HL-60/S4 treated with retinoic acid at 250 ng/mL for 4 days and 3 days (cell line): ENCODE results near the gene RAD23A.
"Not testable (repeated sequence)": the region's sequence is repeated elsewhere in the genome, so short reads cannot be mapped to it uniquely, and the experiment has no call there.

Source experiments
- in situ Hi-C: fragments of 300-500 bp; cut with MboI; formaldehyde crosslinking; loops from 2 replicates; pipeline ENCODE4 v1.7.0; 2022; ENCODE audit warnings: low sequenced_read_pairs

The RAD23A gene

DNA sequence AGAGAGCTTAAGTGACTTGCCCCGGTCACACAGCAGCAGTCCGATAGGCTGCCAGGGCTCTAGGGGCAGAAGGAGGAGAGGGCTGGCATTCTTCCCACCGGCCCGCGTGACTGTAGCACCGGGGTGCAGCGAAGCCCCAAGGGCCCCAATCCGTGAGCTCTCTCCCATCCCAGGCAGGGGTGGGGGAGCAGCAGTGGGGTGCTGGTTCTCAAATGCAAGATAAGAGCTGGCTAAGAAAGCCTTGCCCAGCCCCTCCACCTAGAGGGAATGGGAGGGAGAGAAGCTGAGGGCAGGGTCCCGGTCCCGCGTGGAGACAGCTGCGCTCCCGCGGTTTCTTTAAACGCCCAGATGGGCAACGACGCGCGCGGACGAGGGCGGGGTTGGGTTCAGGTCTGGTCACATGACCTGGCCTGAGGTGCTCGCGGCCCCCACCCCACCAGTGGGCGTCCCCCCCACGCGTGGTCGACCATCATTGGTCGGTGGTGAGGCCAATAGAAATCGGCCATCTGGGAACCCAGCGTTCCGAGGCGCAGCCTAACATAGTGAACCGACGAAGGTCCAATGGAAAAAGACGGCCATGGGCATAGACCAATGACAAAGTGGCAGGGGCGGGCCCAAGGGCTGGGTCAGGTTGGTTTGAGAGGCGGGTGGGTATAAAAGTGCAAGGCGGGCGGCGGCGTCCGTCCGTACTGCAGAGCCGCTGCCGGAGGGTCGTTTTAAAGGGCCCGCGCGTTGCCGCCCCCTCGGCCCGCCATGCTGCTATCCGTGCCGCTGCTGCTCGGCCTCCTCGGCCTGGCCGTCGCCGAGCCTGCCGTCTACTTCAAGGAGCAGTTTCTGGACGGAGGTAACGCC, 7.5 kb upstream of the RAD23A start, which contains the start of gene CALR:
Gene CALR, plus strand, starts transcription at position 683 of the 852 bp plus-strand sequence. Its CDS starts 71 bp downstream, at position 754.
- in situ Hi-C loops: no loop called here

DNA sequence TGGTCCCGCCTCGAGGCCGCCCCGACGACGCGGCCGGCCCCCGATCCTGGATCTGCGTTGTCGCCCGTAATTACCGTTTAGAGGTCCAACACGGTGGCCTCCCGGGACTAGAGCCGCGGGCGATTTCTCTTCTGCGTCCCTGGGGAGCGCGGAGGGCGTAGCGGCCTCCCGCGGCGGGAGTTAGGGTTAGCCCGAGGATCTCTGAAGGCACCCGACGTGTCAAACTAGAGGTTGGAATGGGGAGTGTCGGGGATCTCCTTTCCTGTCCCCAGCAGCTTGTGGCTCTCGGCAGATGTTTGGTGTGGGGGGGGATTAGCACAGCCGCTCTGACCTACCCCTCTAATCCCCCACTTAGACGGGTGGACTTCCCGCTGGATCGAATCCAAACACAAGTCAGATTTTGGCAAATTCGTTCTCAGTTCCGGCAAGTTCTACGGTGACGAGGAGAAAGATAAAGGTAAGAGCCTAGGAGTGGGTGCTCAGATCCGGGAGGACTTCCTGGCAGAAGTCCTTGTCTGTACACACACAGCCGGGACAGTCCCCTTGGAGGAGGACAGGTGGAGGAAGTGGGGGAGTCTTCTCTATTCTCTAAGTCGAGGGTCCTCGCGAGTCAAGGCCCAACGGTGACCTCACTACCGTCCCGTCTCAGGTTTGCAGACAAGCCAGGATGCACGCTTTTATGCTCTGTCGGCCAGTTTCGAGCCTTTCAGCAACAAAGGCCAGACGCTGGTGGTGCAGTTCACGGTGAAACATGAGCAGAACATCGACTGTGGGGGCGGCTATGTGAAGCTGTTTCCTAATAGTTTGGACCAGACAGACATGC, 6.7 kb upstream of the RAD23A start:
- in situ Hi-C loops: no loop called here

DNA sequence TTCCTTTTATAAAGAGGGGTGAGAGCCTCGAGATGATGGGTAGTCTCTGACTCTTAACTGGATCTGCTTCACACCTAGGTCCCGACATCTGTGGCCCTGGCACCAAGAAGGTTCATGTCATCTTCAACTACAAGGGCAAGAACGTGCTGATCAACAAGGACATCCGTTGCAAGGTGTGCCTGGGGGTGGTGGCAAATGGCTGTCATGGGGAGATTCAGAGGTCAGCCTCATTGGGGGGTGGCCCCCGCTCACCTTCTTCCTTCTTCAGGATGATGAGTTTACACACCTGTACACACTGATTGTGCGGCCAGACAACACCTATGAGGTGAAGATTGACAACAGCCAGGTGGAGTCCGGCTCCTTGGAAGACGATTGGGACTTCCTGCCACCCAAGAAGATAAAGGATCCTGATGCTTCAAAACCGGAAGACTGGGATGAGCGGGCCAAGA, 5.7 kb upstream of the RAD23A start:
- in situ Hi-C loops: no loop called here

- in situ Hi-C loops: no loop called here
Measured at GRCh38 chr19:12940897-12941296, 4.8 kb upstream of the RAD23A start.

- in situ Hi-C loops: no loop called here
Measured at GRCh38 chr19:12943437-12944044, 2.1 kb upstream of the RAD23A start.

GRCh38 chr19:12944104-12944674, 1.5 kb upstream of the RAD23A start:
- in situ Hi-C loops: no loop called here

GRCh38 chr19:12946092-12946721, 545 bp downstream of the RAD23A start:
- in situ Hi-C loops: no loop called here

DNA sequence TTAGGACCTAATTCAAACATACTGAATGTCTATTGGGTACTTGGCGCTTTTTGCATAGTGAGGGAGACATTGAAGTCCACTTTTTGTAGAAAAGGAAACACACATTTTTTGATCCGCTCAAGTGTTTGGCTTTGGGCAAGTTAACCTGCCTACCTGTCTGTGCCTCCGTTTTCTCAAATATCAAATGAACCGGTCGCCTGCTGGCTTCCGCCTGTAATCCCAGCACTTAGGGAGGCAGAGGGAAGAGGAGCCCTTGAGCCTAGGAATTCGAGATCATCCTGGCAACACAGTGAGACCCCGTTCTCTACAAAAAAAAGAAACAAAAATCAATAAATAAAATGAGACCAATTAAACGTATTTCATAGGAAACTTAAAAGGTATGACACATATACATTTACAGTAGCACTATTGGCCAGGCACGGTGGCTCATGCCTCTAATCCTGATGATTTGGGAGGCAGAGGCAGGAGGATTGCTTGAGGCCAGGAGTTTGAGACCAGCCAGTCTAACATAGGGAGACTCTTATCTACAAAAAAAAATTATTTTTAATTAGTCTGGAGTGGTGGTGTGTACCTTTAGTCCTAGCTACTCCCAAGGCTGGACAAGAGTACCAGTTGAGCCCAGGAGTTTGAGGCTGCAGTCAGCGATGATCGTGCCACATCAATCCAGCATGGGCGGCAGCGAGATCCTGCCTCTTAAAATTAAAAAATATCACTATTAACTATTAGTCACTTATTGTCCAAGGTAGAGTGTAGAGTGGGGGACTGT, 1.3 kb downstream of the RAD23A start:
- in situ Hi-C loops: no loop called here

- in situ Hi-C loops: no loop called here
Measured at GRCh38 chr19:12947702-12948611, 2.3 kb downstream of the RAD23A start.

DNA sequence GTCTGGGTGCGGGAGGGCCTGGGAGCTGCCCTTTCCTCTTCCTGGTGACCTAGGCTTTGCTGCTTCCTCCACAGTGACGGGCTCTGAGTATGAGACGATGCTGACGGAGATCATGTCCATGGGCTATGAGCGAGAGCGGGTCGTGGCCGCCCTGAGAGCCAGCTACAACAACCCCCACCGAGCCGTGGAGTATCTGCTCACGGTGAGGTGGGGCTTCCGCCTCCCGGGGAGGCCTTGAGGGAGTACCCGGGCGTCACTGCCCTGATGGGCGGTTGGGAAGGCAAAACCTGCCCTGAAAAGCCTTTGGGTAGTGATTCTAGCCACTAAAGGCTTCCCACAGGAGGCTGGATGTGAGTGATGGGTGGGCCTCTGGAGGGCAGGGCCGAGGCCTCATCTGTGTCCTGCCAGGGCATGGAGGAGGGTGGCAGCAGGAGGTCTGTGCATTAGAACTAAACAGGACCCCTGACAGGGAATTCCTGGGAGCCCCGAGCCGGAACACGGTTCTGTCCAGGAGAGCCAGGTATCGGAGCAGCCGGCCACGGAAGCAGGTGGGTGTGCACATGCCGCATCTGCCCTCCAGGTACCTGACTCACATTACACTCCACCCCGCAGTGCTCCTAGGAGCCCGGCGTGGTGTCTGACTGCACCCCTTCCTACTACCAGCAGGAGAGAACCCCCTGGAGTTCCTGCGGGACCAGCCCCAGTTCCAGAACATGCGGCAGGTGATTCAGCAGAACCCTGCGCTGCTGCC, 3.1 kb downstream of the RAD23A start:
- in situ Hi-C loops: no loop called here

DNA sequence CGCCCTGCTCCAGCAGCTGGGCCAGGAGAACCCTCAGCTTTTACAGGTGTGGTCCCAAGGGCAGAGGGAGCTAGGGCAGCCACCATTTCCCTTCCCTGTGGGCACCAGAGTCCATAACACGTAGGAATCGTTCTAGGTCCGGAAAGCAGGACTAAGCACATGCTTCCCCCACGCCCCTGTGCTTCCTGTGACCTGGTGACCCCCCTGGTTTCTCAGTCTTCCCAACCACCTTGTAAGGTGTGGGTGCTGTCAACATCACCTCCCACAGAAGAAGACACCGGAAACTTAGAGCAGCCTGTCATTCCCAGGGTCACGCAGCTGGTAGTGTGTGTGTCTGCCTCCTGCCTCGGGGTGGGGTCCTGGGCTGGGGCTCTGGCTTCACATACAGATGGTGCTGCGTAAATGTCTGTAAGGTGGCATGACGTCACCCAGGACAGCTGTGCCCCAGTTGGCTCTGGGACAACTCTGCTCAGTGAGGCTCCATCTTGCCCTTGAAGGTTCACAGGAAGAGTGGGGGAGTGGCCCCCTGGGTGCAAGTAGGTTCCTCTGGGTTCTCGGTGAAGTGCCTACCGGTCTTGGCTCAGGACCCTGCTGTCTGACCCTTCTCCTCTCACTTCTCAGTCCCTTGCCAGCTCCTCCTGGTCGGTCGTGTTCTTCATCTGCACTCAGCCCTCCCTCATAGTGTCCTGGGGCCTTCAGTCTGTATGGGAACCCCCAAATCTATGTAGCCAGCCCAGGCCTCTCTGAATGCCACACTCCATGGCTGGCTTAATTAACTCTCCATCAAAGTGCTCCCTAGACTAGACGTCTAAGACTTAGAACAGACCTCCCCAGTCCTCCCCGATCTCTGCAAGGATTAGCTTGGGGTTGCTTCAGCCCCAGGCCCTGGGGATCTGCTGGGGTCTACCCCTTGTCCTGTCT, 4.0 kb downstream of the RAD23A start:
- in situ Hi-C loops: no loop called here

DNA sequence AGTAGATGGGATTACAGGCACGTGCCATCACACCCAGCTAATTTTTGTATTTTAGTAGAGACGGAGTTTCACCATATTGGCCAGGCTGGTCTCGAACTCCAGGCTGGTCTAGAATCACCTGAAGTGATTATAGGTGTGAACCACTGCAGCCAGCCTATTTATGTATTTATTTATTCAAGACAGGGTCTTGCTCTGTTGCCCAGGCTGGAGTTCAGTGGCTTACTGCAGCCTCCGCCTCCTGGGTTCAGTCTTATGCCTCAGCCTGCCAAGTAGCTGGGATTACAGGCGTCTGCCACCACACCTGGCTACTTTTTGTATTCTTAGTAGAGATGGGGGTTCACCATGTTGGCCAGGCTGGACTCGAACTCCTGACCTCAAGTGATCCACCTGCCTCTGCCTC, 6.4 kb downstream of the RAD23A start:
- in situ Hi-C loops: not testable (repeated sequence)

GRCh38 chr19:12952488-12953137, 7.0 kb downstream of the RAD23A start:
- in situ Hi-C loops: no loop called here

DNA sequence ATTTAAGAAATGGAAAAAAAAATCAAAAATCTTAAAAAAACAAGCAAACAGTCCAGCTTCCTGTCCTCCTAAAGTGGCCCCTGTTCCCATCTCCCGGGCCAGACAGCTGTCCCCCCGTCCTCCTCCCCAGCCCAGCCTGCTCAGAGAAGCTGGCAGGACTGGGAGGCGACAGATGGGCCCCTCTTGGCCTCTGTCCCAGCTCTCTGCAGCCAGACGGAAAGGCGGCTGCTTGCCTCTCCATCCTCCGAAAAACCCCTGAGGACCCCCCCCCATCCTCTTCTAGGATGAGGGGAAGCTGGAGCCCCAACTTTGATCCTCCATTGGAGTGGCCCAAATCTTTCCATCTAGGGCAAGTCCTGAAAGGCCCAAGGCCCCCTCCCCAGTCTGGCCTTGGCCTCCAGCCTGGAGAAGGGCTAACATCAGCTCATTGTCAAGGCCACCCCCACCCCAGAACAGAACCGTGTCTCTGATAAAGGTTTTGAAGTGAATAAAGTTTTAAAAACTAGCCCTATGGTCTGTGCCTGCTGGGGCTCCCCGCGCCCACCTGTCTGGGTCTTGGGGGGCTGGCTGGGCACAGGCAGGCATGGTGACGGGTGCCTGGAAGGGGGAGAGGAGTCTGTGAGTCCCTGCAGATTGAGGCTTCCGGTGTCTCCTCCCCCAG, 7.6 kb downstream of the RAD23A start:
- in situ Hi-C loops: no loop called here

GRCh38 chr19:12953799-12954611, 8.3 kb downstream of the RAD23A start:
- in situ Hi-C loops: no loop called here
